Measurements from ENCODE around the gene VWC2. TPM values are rescaled to one million over a fixed set of nuclear protein-coding genes. Genes with fewer than 3 reads are reported as not detected.
"Not testable (repeated sequence)": the region's sequence is repeated elsewhere in the genome, so short reads cannot be mapped to it uniquely, and the experiment has no call there.

VWC2 gene
- total RNA-seq, 2 donors from 2014 or later: not detected

- no peak overlapping the region for H3K4me3 ChIP-seq
- no peaks in the 10 kb centered on the region for H3K36me3 ChIP-seq (replicated peaks in 1 of 2; ENCODE audit: insufficient read depth in 1 of 2, low read depth in 2 of 2)
- no peaks in the 10 kb centered on the region for H3K9me3 ChIP-seq
- H3K4me1 ChIP-seq: no peaks in the 10 kb centered on the region
- DNase-seq: no peak
- no peak for TF ChIP-seq CTCF (IDR thresholded peaks at IDR 0.05)
- TF ChIP-seq POLR2A (IDR thresholded peaks at IDR 0.05): no peak
- WGBS, 2 donors: 69 to 71% methylated on average over 9 to 10 of the region's 10 CpGs
- H3K27me3 ChIP-seq: no peaks in the 10 kb centered on the region
- no peak for ATAC-seq
- H3K27ac ChIP-seq: no peak overlapping the region
- intact Hi-C loops (cut with DNase I): loop anchor here (10.0 kb wide), 1 partner anchor 1546 kb away; no protein-coding TSS in a partner anchor
Observed at GRCh38 chr7:49850921-49851613, 77.6 kb downstream of the VWC2 start.

- intact Hi-C loops (cut with DNase I): loop anchor here (10.0 kb wide), 1 partner anchor 1547 kb away; no protein-coding TSS in a partner anchor
- not testable (repeated sequence) for H3K9me3 ChIP-seq; ATAC-seq; H3K27ac ChIP-seq; H3K4me1 ChIP-seq; H3K36me3 ChIP-seq (replicated peaks in 1 of 2; ENCODE audit: insufficient read depth in 1 of 2, low read depth in 2 of 2); H3K27me3 ChIP-seq; DNase-seq; H3K4me3 ChIP-seq
- WGBS, 2 donors: 90 to 92% methylated on average over 9 of the region's 9 CpGs
Observed at GRCh38 chr7:49851614-49851934, 78.1 kb downstream of the VWC2 start.

- DNase-seq (peak; percentile 47 to 64 (median 54)), ATAC-seq (peak; percentile 88)
- Histone ChIP-seq H3K4me3 (no peak overlapping the region), H3K4me1 (no peaks in the 10 kb centered on the region), H3K27me3 (no peaks in the 10 kb centered on the region), H3K27ac (no peak overlapping the region), H3K36me3 (replicated peaks in 1 of 2; ENCODE audit: insufficient read depth in 1 of 2, low read depth in 2 of 2) (no peaks in the 10 kb centered on the region), H3K9me3 (no peaks in the 10 kb centered on the region)
- intact Hi-C loops (cut with DNase I): loop anchor here (10.0 kb wide), 1 partner anchor 1548 kb away; no protein-coding TSS in a partner anchor
- TF ChIP-seq CTCF (IDR thresholded peaks at IDR 0.05): peak; percentile 53 to 89 (median 82)
- TF ChIP-seq POLR2A (IDR thresholded peaks at IDR 0.05): no peak
- 27 to 35% methylated on average over 8 to 11 of the region's 11 CpGs for WGBS, 2 donors
Observed at GRCh38 chr7:49852619-49853462, 79.4 kb downstream of the VWC2 start.

- no peak for ATAC-seq
- Histone ChIP-seq H3K36me3 (replicated peaks in 1 of 2; ENCODE audit: insufficient read depth in 1 of 2, low read depth in 2 of 2) (no peaks in the 10 kb centered on the region), H3K9me3 (no peaks in the 10 kb centered on the region), H3K4me1 (no peaks in the 10 kb centered on the region), H3K27ac (no peak overlapping the region), H3K4me3 (no peak overlapping the region), H3K27me3 (no peaks in the 10 kb centered on the region)
- DNase-seq: no peak
- intact Hi-C loops (cut with DNase I): loop anchor here (10.0 kb wide), 1 partner anchor 1551 kb away; no protein-coding TSS in a partner anchor
- TF ChIP-seq POLR2A (IDR thresholded peaks at IDR 0.05) (no peak), CTCF (IDR thresholded peaks at IDR 0.05) (no peak)
- WGBS, 2 donors: 56 to 61% methylated on average over 7 of the region's 7 CpGs
Observed at GRCh38 chr7:49855281-49855980, 82.0 kb downstream of the VWC2 start.

- Histone ChIP-seq H3K27ac (no peak overlapping the region), H3K36me3 (replicated peaks in 1 of 2; ENCODE audit: insufficient read depth in 1 of 2, low read depth in 2 of 2) (no peaks in the 10 kb centered on the region), H3K4me3 (no peak overlapping the region), H3K4me1 (no peaks in the 10 kb centered on the region), H3K9me3 (no peaks in the 10 kb centered on the region), H3K27me3 (no peaks in the 10 kb centered on the region)
- DNase-seq (no peak), ATAC-seq (no peak)
- intact Hi-C loops (cut with DNase I): no loop called here
- TF ChIP-seq CTCF (IDR thresholded peaks at IDR 0.05) (no peak), POLR2A (IDR thresholded peaks at IDR 0.05) (no peak)
- WGBS, 2 donors: 91 to 95% methylated on average over 1 of the region's 1 CpG
Observed at GRCh38 chr7:49860293-49860692, 86.9 kb downstream of the VWC2 start.

Measured in body of pancreas (tissue), 4 donors.